CD4-positive, alpha-beta memory T cell (primary cell): Measurements from ENCODE around the gene SIPA1L2. TPM values are rescaled to one million over a fixed set of nuclear protein-coding genes. Genes with fewer than 3 reads are reported as not detected.
A peak's percentile ranks its signal among the peaks of the same experiment; 100 is the strongest.

Experiments used
- CTCF ChIA-PET: fragments of 350-600 bp; sonication (Branson Sonifier 250); formaldehyde crosslinking; loops from one replicate; lab custom pipeline; 2021; ENCODE audit warnings: inconsistent platforms; ENCODE audit not compliant: partially characterized antibody; lab: Charles Lee
- POLR2A ChIA-PET: fragments of 350-600 bp; sonication (Branson Sonifier 250); formaldehyde crosslinking; loops from one replicate; lab custom pipeline; 2021; ENCODE audit not compliant: partially characterized antibody; lab: Charles Lee
- DNase-seq, 5 donors: peaks; one replicate each; pipeline versions ENCODE4 v3.0.0 to v3.0.0-alpha.2; 2020 to 2022; ENCODE audit warnings: mixed read lengths in 1 of 5
- H3K27ac ChIP-seq: one replicate; pipeline ENCODE4 v1.7.0; 2013; ENCODE audit warnings: low read depth, low read length
- H3K27me3 ChIP-seq: 2 replicates; pipeline ENCODE4 v1.7.0; 2013; ENCODE audit warnings: mild to moderate bottlenecking, low read length, moderate library complexity; ENCODE audit not compliant: insufficient read depth
- H3K36me3 ChIP-seq: 2 replicates; pipeline ENCODE4 v1.7.0; 2013; ENCODE audit warnings: mild to moderate bottlenecking, low read length, moderate library complexity; ENCODE audit not compliant: insufficient read depth
- H3K4me1 ChIP-seq: 2 replicates; pipeline ENCODE4 v1.7.0; 2013; ENCODE audit warnings: mild to moderate bottlenecking, low read length, moderate library complexity; ENCODE audit not compliant: insufficient read depth
- H3K4me3 ChIP-seq, 2 donors: one replicate each; pipeline ENCODE4 v1.7.0; 2013; ENCODE audit warnings: low read length in 2 of 2, mild to moderate bottlenecking in 1 of 2
- H3K9me3 ChIP-seq, 2 donors: one replicate each; pipeline ENCODE4 v1.7.0; 2013; ENCODE audit warnings: low read length in 2 of 2, control low read depth in 1 of 2; ENCODE audit not compliant: control insufficient read depth in 1 of 2
- H3K27ac Mint-ChIP-seq, 7 donors: one replicate each; pipeline ENCODE4 v1.8.0; 2020 to 2021; ENCODE audit warnings: mixed read lengths in 7 of 7, mild to moderate bottlenecking in 6 of 7, inconsistent platforms in 3 of 7, moderate library complexity in 3 of 7
- H3K27me3 Mint-ChIP-seq, 2 donors: one replicate each; pipeline ENCODE4 v1.8.0; 2020 to 2021; ENCODE audit warnings: mixed read lengths in 2 of 2
- H3K36me3 Mint-ChIP-seq, 2 donors: one replicate each; pipeline ENCODE4 v1.8.0; 2020 to 2021; ENCODE audit warnings: mixed read lengths in 2 of 2, inconsistent platforms in 1 of 2, mild to moderate bottlenecking in 1 of 2
- H3K4me1 Mint-ChIP-seq, 4 donors: one replicate each; pipeline ENCODE4 v1.8.0; 2020 to 2021; ENCODE audit warnings: mixed read lengths in 4 of 4, mild to moderate bottlenecking in 1 of 4
- H3K4me3 Mint-ChIP-seq, 8 donors: one replicate each; pipeline ENCODE4 v1.8.0; 2020 to 2021; ENCODE audit warnings: mixed read lengths in 8 of 8, mild to moderate bottlenecking in 7 of 8, moderate library complexity in 6 of 8, inconsistent platforms in 3 of 8
- H3K9me3 Mint-ChIP-seq, 8 donors: one replicate each; pipeline ENCODE4 v1.8.0; 2020 to 2021; ENCODE audit warnings: mixed read lengths in 8 of 8, mild to moderate bottlenecking in 5 of 8, inconsistent platforms in 3 of 8, moderate library complexity in 1 of 8
- intact Hi-C: fragments of 100-400 bp; cut with micrococcal nuclease; formaldehyde crosslinking; loops from one replicate; pipeline ENCODE4 v1.15.1; 2023
- polyA plus RNA-seq, 2 donors: library from polyadenylated mRNA; unstranded; fragments of 300-500 nt; fragmentation: Illumina TruSeq; gene quantifications; one replicate each; pipeline ENCODE4 v1.2.3, GENCODE V29; 2021
- total RNA-seq, 2 experiments: library from RNA; stranded (reverse); gene quantifications; one replicate each; pipeline ENCODE4 v1.2.3, GENCODE V29; 2021

Gene SIPA1L2
- total and polyA plus RNA-seq, 4 experiments from 2014 or later: 0.20 to 1.6 (median 1.0) TPM

DNA sequence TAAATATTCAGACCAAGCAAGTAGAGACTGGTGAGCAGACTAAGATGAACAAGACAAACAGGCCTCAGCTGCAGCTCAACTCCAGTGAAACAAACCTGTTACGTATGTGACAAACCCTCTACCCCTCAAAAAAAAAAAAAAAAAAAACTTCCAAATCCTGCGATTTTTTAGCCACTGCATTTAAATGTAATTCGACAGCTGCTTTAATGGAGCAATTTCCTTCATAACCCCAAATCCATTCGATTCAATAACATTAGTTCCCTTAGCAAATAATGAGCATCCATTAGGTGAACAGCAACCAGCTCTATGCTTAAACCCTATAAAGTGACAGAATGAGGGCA is 31.1 kb downstream of the SIPA1L2 start:
- ChIA-PET CTCF (interaction anchor here (0.9 to 4.4 kb wide), 2 partner anchors 20 to 28 kb away, joined by 3 to 13 read pairs; no protein-coding TSS in a partner anchor), POLR2A (interaction anchor here (1.0 to 1.6 kb wide), 2 partner anchors 20 to 29 kb away, joined by 3 to 5 read pairs; no protein-coding TSS in a partner anchor)
- H3K36me3 Mint-ChIP-seq: no peaks in the 10 kb centered on the region
- peak overlapping the region in 1 of 8 donors; percentile 67 for H3K4me3 Mint-ChIP-seq
- peak overlapping the region in 5 of 7 donors; percentile 49 to 81 (median 62) for H3K27ac Mint-ChIP-seq
- peaks cover 25 to 54% (median 33%) of the 10 kb centered on the region in 4 donors for H3K4me1 Mint-ChIP-seq
- H3K4me1 ChIP-seq: peaks cover 36% of the 10 kb centered on the region
- no peaks in the 10 kb centered on the region for H3K36me3 ChIP-seq
- H3K9me3 ChIP-seq: no peaks in the 10 kb centered on the region
- intact Hi-C loops: no loop called here
- no peaks in the 10 kb centered on the region for H3K27me3 ChIP-seq
- H3K27me3 Mint-ChIP-seq: no peaks in the 10 kb centered on the region
- H3K4me3 ChIP-seq: no peak overlapping the region
- no peaks in the 10 kb centered on the region for H3K9me3 Mint-ChIP-seq
- no peak for DNase-seq
- H3K27ac ChIP-seq: no peak overlapping the region

DNA sequence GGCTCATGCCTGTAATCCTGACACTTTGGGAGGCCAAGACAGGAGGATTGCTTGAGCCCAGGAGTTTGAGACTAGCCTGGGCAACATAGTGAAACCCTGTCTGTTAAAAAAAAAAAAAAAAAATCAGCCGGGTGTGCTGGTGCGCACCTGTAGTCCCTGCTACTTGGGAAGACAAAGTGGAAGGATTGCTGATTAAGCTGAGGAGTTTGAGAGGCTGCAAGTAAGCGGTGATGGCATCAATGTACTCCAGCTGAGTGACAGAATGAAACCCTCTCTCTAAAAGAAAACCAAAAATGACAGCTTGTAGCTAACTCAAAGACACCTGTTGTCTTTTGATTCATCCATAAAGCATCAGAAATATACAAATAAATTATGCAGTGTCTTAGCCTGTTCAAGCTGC is 31.8 kb downstream of the SIPA1L2 start:
- H3K4me1 Mint-ChIP-seq: peaks cover 25 to 54% (median 32%) of the 10 kb centered on the region in 4 donors
- no peaks in the 10 kb centered on the region for H3K36me3 Mint-ChIP-seq
- ChIA-PET CTCF (interaction anchor here (0.9 to 4.4 kb wide), 2 partner anchors 19 to 29 kb away, joined by 3 to 13 read pairs; no protein-coding TSS in a partner anchor), POLR2A (interaction anchor here (1.6 kb wide), 1 partner anchor 19 kb away, joined by 5 read pairs; no protein-coding TSS in a partner anchor)
- Histone ChIP-seq H3K4me3 (no peak overlapping the region), H3K27me3 (no peaks in the 10 kb centered on the region), H3K4me1 (peaks cover 36% of the 10 kb centered on the region), H3K9me3 (no peaks in the 10 kb centered on the region), H3K27ac (no peak overlapping the region), H3K36me3 (no peaks in the 10 kb centered on the region)
- no peaks in the 10 kb centered on the region for H3K9me3 Mint-ChIP-seq
- peak overlapping the region in 2 of 8 donors; percentile 34 to 73 for H3K4me3 Mint-ChIP-seq
- no peak for DNase-seq
- H3K27me3 Mint-ChIP-seq: no peaks in the 10 kb centered on the region
- peak overlapping the region in 5 of 7 donors; percentile 45 to 72 (median 62) for H3K27ac Mint-ChIP-seq
- intact Hi-C loops: no loop called here

DNA sequence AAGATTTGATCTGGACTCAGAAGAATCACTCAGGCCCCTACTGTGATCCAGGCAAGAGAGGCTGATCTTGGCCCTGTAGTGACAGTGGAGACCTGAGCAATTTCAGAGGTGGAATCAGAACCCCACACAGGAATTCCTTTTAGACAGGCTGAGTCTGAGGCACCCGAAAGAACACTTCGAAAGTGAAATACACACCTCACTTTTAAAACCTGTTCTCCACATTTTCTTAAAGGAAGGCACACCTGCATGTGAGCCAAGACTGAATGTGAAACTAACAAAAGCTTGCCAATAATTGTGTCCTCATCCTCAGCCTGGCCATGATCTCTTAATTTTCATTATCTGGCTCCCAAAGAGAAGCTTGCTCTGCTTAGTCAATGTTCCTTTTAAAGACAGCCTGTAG is 32.2 kb downstream of the SIPA1L2 start:
- H3K4me3 ChIP-seq: no peak overlapping the region
- CTCF ChIA-PET: interaction anchor here (4.4 kb wide), 1 partner anchor 29 kb away, joined by 13 read pairs; no protein-coding TSS in a partner anchor
- Mint-ChIP-seq H3K36me3 (no peaks in the 10 kb centered on the region), H3K9me3 (no peaks in the 10 kb centered on the region), H3K27ac (peak overlapping the region in 5 of 7 donors; percentile 23 to 72 (median 47)), H3K4me3 (peak overlapping the region in 5 of 8 donors; percentile 4 to 73 (median 51)), H3K27me3 (no peaks in the 10 kb centered on the region), H3K4me1 (peaks cover 25 to 54% (median 32%) of the 10 kb centered on the region in 4 donors)
- H3K4me1 ChIP-seq: peaks cover 36% of the 10 kb centered on the region
- H3K9me3 ChIP-seq: no peaks in the 10 kb centered on the region
- no peak for DNase-seq
- no peak overlapping the region for H3K27ac ChIP-seq
- intact Hi-C loops: no loop called here
- POLR2A ChIA-PET: interaction anchor here (0.7 to 1.6 kb wide), 2 partner anchors 17 to 19 kb away, joined by 4 to 5 read pairs; no protein-coding TSS in a partner anchor
- no peaks in the 10 kb centered on the region for H3K36me3 ChIP-seq
- no peaks in the 10 kb centered on the region for H3K27me3 ChIP-seq

DNA sequence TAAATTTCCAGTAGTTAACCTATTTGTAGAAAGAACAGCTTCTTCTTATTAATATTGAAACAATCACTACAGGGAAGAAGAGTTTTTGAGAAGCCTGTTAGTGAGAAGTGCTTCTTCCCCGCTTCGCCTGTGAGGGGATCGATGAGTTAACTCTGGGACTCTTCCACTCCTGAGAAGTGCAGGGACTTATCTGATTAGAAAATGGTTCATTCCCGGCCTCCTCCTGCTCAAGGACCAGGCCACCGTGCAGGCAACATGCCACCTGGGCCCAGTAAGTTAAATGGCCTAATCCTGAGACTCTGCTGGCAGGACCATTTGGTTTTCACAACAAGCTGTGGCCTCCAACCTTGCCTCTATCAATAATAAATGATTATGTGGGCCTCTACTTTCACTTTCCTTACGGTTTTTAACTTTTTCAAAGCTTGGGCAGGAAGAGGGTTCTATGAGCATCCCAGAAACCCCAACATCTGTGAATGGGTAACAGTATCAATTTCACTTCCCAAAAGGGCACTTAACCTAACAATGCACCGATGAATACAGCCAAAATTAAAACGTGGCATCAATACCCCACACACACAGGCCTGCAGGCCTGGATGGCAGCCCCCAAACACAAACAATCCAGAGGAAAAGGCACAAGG is 33.1 kb downstream of the SIPA1L2 start:
- H3K4me3 ChIP-seq: no peak overlapping the region
- Mint-ChIP-seq H3K36me3 (no peaks in the 10 kb centered on the region), H3K4me1 (peaks cover 25 to 54% (median 32%) of the 10 kb centered on the region in 4 donors), H3K4me3 (peak overlapping the region in 7 of 8 donors; percentile 19 to 68 (median 47)), H3K9me3 (no peaks in the 10 kb centered on the region), H3K27me3 (no peaks in the 10 kb centered on the region), H3K27ac (peak overlapping the region in 6 of 7 donors; percentile 54 to 84 (median 68))
- intact Hi-C loops: no loop called here
- no peak overlapping the region for H3K27ac ChIP-seq
- peak in 1 of 5 donors; percentile 12 for DNase-seq
- ChIA-PET CTCF (interaction anchor here (0.8 to 4.4 kb wide), 2 partner anchors 16 to 30 kb away, joined by 3 to 13 read pairs; no protein-coding TSS in a partner anchor), POLR2A (interaction anchor here (0.7 kb wide), 1 partner anchor 16 kb away, joined by 4 read pairs; no protein-coding TSS in a partner anchor)
- H3K36me3 ChIP-seq: no peaks in the 10 kb centered on the region
- no peaks in the 10 kb centered on the region for H3K27me3 ChIP-seq
- no peaks in the 10 kb centered on the region for H3K9me3 ChIP-seq
- H3K4me1 ChIP-seq: peaks cover 36% of the 10 kb centered on the region

DNA sequence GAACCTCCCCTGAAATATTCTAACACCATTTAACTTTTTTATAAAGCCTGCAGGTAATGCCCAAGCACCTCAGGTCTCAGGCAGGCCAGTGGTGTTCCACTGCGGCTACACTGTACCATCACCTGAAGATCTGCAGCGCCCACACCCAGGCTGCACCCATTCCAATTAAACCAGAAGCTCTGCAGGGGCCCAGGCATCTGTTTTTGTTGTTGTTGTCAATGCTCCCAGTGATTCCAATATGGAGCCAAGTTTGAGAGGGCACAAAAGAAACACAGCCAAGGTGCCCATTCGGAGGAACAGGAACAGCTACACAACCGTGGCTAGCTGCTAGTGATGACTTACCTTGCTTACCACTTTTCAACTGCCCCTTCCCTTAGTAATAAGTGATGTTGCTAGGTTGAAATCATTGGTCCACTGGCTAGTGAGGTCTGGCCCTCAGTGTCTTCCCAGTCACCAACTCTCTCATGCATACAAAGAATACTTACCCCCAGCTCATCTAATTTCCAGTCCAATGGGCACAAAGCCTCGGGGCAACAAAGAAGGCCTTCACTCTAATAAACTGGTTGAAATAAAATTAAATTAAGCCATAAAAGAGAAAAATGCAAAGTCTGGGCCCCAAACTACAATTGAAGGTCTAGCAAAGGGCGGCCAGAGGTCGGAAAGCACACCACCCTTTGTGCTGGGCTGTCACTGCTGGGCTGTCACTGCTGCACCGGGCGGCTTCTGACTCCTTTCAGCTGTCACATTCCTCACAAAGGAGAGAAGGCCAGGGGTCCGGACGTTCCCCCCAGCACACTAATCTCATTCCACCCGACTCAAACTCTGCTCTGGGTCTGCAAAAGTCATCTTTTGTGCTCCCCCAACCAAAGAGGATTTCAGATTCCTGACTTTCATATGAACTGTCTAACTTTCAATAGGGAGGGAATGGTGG is 34.9 kb downstream of the SIPA1L2 start:
- no peaks in the 10 kb centered on the region for H3K9me3 ChIP-seq
- Mint-ChIP-seq H3K36me3 (no peaks in the 10 kb centered on the region), H3K4me1 (peaks cover 25 to 41% (median 32%) of the 10 kb centered on the region in 4 donors), H3K27me3 (no peaks in the 10 kb centered on the region), H3K9me3 (no peaks in the 10 kb centered on the region), H3K4me3 (no peak overlapping the region), H3K27ac (peak overlapping the region in 2 of 7 donors; percentile 22 to 47)
- peaks cover 24% of the 10 kb centered on the region for H3K4me1 ChIP-seq
- POLR2A ChIA-PET: no interaction called here
- no peak overlapping the region for H3K27ac ChIP-seq
- no peaks in the 10 kb centered on the region for H3K27me3 ChIP-seq
- H3K4me3 ChIP-seq: no peak overlapping the region
- no peak for DNase-seq
- CTCF ChIA-PET: no interaction called here
- intact Hi-C loops: no loop called here
- no peaks in the 10 kb centered on the region for H3K36me3 ChIP-seq

DNA sequence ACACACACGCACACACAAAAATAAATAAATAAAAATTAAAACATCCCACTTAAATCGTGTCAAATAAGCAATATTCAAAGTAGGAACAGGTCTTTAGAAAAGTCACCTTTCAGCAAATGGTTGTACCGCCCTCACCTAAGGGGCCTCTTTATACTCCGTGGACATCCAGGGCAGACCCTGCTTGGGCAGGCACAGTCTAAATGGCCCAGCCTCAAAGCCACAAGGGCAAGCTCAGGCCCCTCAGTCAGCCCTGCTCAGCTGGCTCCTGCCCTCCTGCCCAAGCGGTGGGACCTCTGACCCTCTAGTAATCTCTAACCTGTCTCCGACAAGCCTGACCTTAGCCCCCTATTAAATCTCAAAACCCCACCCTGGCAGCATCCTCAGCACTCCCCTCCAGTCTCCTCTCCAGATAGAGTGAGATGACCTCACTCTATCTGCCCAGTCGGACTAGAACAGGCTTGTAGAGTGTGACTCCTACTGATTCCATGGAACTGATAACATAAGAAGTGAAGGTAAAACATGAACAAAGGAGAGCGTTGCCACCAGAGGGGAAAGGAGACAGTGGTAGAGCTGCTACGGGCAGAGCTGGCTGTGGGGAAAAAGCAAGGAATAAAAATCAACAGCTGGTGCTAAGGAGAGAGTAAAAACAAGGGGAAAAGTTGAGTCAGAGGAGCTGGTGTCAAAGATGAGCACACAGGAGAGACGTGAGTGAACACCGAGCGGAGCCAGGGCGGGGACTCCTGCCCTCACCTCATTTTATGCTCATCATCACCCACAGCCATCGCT is 36.0 kb downstream of the SIPA1L2 start:
- no peak overlapping the region for H3K27ac ChIP-seq
- Mint-ChIP-seq H3K9me3 (no peaks in the 10 kb centered on the region), H3K36me3 (no peaks in the 10 kb centered on the region), H3K27ac (peak overlapping the region in 1 of 7 donors; percentile 72), H3K4me1 (peaks cover 19 to 33% (median 26%) of the 10 kb centered on the region in 4 donors), H3K27me3 (no peaks in the 10 kb centered on the region), H3K4me3 (peak overlapping the region in 2 of 8 donors; percentile 6 to 15)
- POLR2A ChIA-PET: no interaction called here
- no peaks in the 10 kb centered on the region for H3K27me3 ChIP-seq
- H3K4me1 ChIP-seq: peaks cover 13% of the 10 kb centered on the region
- no peaks in the 10 kb centered on the region for H3K36me3 ChIP-seq
- no peak overlapping the region for H3K4me3 ChIP-seq
- CTCF ChIA-PET: no interaction called here
- no peaks in the 10 kb centered on the region for H3K9me3 ChIP-seq
- no peak for DNase-seq
- intact Hi-C loops: no loop called here
